OCI-LY1 (cell line): ENCODE measurements around the gene AK5.

Source experiments
- EZH2 ChIP-seq: fragments of 200-600 bp; sonication (generic), shearing (Covaris generic); IDR thresholded peaks from 2 replicates; pipeline ENCODE4 v1.8.0; 2017; ENCODE audit warnings: borderline replicate concordance, mixed run types, mild to moderate bottlenecking, antibody characterized with exemption, low read length, moderate library complexity, mixed read lengths
- TF ChIP-seq, protein P1 (sequence below): fragments of 200-600 bp; sonication (generic), shearing (Covaris generic); IDR thresholded peaks from 2 replicates; pipeline ENCODE4 v1.5.1; 2017; ENCODE audit warnings: mild to moderate bottlenecking, antibody characterized with exemption, low read length, moderate library complexity, mixed read lengths

DNA sequence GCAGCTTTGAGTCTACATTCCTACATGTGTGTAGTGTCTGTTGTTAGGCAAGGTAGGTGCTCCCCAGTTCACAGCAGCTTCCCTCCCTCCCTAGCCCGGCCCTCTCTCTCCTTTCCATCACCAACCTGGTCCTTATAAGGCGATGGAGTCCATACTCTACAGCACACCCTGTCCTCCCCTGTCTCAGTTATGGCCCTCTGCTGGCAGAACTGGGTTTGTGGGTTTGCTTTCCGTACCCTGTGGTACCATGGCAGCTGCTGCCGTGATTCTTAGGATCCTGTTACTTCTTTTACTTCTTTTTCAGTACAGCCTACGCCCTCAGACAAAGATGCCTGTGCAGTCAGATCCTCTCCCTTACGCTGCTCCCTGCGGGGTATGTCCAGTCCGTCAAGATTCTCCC, 31.7 kb downstream of the AK5 start:
- TF ChIP-seq, protein P1, sequence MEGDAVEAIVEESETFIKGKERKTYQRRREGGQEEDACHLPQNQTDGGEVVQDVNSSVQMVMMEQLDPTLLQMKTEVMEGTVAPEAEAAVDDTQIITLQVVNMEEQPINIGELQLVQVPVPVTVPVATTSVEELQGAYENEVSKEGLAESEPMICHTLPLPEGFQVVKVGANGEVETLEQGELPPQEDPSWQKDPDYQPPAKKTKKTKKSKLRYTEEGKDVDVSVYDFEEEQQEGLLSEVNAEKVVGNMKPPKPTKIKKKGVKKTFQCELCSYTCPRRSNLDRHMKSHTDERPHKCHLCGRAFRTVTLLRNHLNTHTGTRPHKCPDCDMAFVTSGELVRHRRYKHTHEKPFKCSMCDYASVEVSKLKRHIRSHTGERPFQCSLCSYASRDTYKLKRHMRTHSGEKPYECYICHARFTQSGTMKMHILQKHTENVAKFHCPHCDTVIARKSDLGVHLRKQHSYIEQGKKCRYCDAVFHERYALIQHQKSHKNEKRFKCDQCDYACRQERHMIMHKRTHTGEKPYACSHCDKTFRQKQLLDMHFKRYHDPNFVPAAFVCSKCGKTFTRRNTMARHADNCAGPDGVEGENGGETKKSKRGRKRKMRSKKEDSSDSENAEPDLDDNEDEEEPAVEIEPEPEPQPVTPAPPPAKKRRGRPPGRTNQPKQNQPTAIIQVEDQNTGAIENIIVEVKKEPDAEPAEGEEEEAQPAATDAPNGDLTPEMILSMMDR, result peak; percentile 66
- no peak for TF ChIP-seq EZH2
